KMS-11 (cell line): ENCODE results near the gene RNF145.

Experiments
- H2AFZ ChIP-seq: fragments of 200-600 bp; sonication (generic); 2 replicates; pipeline ENCODE4 v1.6.1; 2016; ENCODE audit warnings: antibody characterized with exemption, mixed run types, low read depth
- H3K27ac ChIP-seq: fragments of 200-600 bp; sonication (generic); 2 replicates; pipeline ENCODE4 v1.6.1; 2016; ENCODE audit warnings: mild to moderate bottlenecking, mixed run types
- H3K27me3 ChIP-seq: fragments of 200-600 bp; sonication (generic); 2 replicates; pipeline ENCODE4 v1.6.1; 2017; ENCODE audit warnings: mild to moderate bottlenecking, low read depth, mixed run types, moderate library complexity; ENCODE audit not compliant: insufficient read depth
- H3K36me3 ChIP-seq: fragments of 200-600 bp; sonication (generic); 2 replicates; pipeline ENCODE4 v1.6.1; 2017; ENCODE audit warnings: mild to moderate bottlenecking, mixed run types; ENCODE audit not compliant: insufficient read depth
- H3K4me1 ChIP-seq: fragments of 200-600 bp; sonication (generic); 2 replicates; pipeline ENCODE4 v1.6.1; 2016; ENCODE audit warnings: mild to moderate bottlenecking, low read depth, mixed run types; ENCODE audit not compliant: poor library complexity, severe bottlenecking
- H3K4me2 ChIP-seq: fragments of 200-600 bp; sonication (generic); 2 replicates; pipeline ENCODE4 v1.7.0; 2016; ENCODE audit warnings: mild to moderate bottlenecking, mixed run types
- H3K4me3 ChIP-seq: fragments of 200-600 bp; sonication (generic); IDR thresholded peaks from 2 replicates; pipeline ENCODE4 v1.6.1; 2017; ENCODE audit warnings: low read depth, low read length, mixed read lengths; ENCODE audit not compliant: insufficient read depth
- H3K79me2 ChIP-seq: fragments of 200-600 bp; sonication (generic); 2 replicates; pipeline ENCODE4 v1.6.1; 2016; ENCODE audit warnings: low read depth, mixed run types; ENCODE audit not compliant: insufficient read depth
- H3K9ac ChIP-seq: fragments of 200-600 bp; sonication (generic); 2 replicates; pipeline ENCODE4 v1.6.1; 2016; ENCODE audit warnings: mild to moderate bottlenecking, mixed run types
- H4K20me1 ChIP-seq: fragments of 200-600 bp; sonication (generic); 2 replicates; pipeline ENCODE4 v1.6.1; 2016; ENCODE audit warnings: mild to moderate bottlenecking, mixed run types; ENCODE audit not compliant: insufficient read depth
- TF ChIP-seq, protein P1 (sequence below): fragments of 200-600 bp; sonication (generic); conservative IDR thresholded peaks from 2 replicates; pipeline ENCODE4 v1.6.1; 2017; ENCODE audit warnings: low read depth, mild to moderate bottlenecking, antibody characterized with exemption, low read length, moderate library complexity, mixed read lengths

Gene RNF145

DNA sequence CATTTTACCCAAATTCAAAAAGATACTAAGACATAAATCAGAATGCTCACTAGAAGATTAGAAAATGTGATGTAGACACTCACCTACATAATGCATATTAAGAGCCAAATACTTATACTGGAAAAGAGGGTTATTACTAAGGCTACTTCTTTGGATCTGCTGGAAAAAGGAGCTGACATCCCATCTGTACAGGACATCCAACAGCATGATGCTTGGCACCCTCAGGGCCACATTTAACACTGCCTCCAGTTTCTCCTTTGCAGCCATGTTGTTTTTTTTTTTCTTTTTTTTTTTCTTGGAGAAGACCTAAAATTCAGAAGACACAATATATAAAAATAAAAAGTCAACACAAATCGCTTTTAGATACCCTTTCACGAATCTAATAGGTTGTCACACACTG is 6.0 kb downstream of the RNF145 start:
- Histone ChIP-seq H2AFZ (no peak overlapping the region), H3K36me3 (no peaks in the 10 kb centered on the region), H3K4me3 (no peak overlapping the region), H3K27ac (no peak overlapping the region), H3K4me1 (peaks cover 42% of the 10 kb centered on the region), H4K20me1 (no peaks in the 10 kb centered on the region; the same call in 1 of the 2 replicates), H3K4me2 (peak overlapping the region; percentile 91; the same call in 1 of the 2 replicates), H3K9ac (no peak overlapping the region), H3K79me2 (peaks cover 99% of the 10 kb centered on the region), H3K27me3 (no peaks in the 10 kb centered on the region)
- TF ChIP-seq, protein P1, sequence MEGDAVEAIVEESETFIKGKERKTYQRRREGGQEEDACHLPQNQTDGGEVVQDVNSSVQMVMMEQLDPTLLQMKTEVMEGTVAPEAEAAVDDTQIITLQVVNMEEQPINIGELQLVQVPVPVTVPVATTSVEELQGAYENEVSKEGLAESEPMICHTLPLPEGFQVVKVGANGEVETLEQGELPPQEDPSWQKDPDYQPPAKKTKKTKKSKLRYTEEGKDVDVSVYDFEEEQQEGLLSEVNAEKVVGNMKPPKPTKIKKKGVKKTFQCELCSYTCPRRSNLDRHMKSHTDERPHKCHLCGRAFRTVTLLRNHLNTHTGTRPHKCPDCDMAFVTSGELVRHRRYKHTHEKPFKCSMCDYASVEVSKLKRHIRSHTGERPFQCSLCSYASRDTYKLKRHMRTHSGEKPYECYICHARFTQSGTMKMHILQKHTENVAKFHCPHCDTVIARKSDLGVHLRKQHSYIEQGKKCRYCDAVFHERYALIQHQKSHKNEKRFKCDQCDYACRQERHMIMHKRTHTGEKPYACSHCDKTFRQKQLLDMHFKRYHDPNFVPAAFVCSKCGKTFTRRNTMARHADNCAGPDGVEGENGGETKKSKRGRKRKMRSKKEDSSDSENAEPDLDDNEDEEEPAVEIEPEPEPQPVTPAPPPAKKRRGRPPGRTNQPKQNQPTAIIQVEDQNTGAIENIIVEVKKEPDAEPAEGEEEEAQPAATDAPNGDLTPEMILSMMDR = no peak

DNA sequence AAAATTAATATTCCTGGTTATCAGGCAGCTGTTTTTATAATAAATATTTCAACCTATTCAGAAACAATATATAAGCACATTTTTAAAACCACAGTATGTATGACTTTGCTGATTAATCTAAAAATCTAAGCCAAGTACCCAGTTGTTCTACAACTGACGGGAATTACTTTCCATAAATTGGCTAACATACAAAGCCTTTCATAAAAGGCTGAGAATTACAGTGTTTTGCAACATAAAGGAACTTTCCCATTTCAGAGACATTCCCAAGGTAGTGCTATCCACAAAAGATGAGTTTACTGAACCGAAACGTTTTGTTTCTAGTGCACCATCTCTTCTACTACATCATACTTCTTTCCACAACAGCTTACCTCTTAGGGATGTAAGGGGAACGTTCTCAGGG is 7.2 kb downstream of the RNF145 start:
- Histone ChIP-seq H3K9ac (no peak overlapping the region), H3K4me1 (peaks cover 42% of the 10 kb centered on the region), H4K20me1 (no peaks in the 10 kb centered on the region; the same call in 1 of the 2 replicates), H2AFZ (no peak overlapping the region), H3K36me3 (no peaks in the 10 kb centered on the region), H3K79me2 (peaks cover 96% of the 10 kb centered on the region), H3K4me2 (no peak overlapping the region), H3K27me3 (no peaks in the 10 kb centered on the region), H3K27ac (no peak overlapping the region), H3K4me3 (no peak overlapping the region)
- TF ChIP-seq, protein P1 = no peak

DNA sequence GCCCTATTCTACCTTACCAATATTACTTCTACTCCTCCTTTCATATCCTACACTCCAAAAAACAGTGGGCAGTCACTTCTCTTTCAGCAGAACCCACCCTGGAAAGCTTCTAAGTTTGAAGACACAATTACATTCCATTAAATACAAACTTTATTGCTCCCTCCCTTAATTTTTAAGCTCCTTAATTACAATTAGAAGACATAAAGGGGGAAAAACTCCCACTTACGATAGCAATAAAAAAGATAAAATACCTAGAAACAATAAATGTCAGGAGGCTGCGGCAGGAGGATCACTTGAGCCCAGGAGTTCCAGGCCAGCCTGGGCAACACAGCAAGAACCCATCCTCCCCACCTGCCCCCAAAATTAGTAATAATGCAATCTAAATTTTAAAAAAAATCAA is 9.6 kb downstream of the RNF145 start:
- TF ChIP-seq, protein P1 = no peak
- peaks cover 81% of the 10 kb centered on the region for H3K79me2 ChIP-seq
- H4K20me1 ChIP-seq = no peaks in the 10 kb centered on the region; the same call in 1 of the 2 replicates
- H3K4me2 ChIP-seq = no peak overlapping the region
- no peaks in the 10 kb centered on the region for H3K36me3 ChIP-seq
- no peak overlapping the region for H3K4me3 ChIP-seq
- H3K9ac ChIP-seq = no peak overlapping the region
- H3K27me3 ChIP-seq = no peaks in the 10 kb centered on the region
- no peak overlapping the region for H3K27ac ChIP-seq
- peaks cover 34% of the 10 kb centered on the region for H3K4me1 ChIP-seq
- H2AFZ ChIP-seq = no peak overlapping the region

DNA sequence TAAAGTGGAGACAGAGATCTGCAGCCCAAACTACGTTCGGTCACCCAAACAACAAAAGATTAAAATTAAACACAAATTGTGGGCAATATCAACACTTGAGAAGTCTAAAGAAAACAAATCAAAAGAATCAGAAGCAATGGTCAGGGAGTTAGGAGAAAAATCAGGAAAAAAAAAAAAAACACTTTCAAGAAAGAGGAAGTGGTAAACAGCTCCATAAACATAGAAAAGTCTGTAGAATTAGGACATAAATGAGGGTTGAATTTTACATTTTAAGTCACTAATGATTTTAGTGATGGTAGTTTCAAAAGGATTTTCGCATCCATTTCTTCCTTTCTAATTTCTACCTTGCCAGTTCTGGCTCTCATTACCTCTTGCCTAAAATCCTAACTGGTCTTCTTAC is 10.1 kb downstream of the RNF145 start:
- no peaks in the 10 kb centered on the region for H3K27me3 ChIP-seq
- H3K36me3 ChIP-seq = no peaks in the 10 kb centered on the region
- H3K4me1 ChIP-seq = peaks cover 28% of the 10 kb centered on the region
- peaks cover 80% of the 10 kb centered on the region for H3K79me2 ChIP-seq
- no peak overlapping the region for H3K4me3 ChIP-seq
- H3K4me2 ChIP-seq = no peak overlapping the region
- no peaks in the 10 kb centered on the region; the same call in 1 of the 2 replicates for H4K20me1 ChIP-seq
- TF ChIP-seq, protein P1 = no peak
- H2AFZ ChIP-seq = no peak overlapping the region
- no peak overlapping the region for H3K27ac ChIP-seq
- no peak overlapping the region for H3K9ac ChIP-seq
